SU-DHL-6 (cell line): ENCODE results near the gene SMAD6.

Experiments used
- CTCF ChIP-seq: fragments of 200-600 bp; sonication (generic); IDR thresholded peaks from one replicate; pipeline ENCODE4 v1.5.1; 2017; ENCODE audit warnings: antibody characterized with exemption, mild to moderate bottlenecking, low read length, moderate library complexity; ENCODE audit not compliant: insufficient read depth, poor library complexity, severe bottlenecking
- EZH2phosphoT487 ChIP-seq: fragments of 200-600 bp; sonication (generic), shearing (Covaris generic); conservative IDR thresholded peaks from 2 replicates; pipeline ENCODE4 v1.6.1; 2018; ENCODE audit warnings: mild to moderate bottlenecking, antibody characterized with exemption, low read length, moderate library complexity, mixed read lengths

GRCh38 chr15:66679657-66680108, 22.4 kb upstream of the SMAD6 start:
- TF ChIP-seq CTCF (no peak), EZH2phosphoT487 (no peak)
